NCI-H2107 treated with DMSO at 0.1 percent for 48 hours (cell line): ENCODE results near the gene MCCC2.
"Not testable (repeated sequence)": the region's sequence is repeated elsewhere in the genome, so short reads cannot be mapped to it uniquely, and the experiment has no call there.

Source experiments
- DNase-seq: peaks from one replicate; lab custom pipeline; 2025; ENCODE audit not compliant: unreplicated experiment; lab: John Stamatoyannopoulos, UW

MCCC2 gene

DNA sequence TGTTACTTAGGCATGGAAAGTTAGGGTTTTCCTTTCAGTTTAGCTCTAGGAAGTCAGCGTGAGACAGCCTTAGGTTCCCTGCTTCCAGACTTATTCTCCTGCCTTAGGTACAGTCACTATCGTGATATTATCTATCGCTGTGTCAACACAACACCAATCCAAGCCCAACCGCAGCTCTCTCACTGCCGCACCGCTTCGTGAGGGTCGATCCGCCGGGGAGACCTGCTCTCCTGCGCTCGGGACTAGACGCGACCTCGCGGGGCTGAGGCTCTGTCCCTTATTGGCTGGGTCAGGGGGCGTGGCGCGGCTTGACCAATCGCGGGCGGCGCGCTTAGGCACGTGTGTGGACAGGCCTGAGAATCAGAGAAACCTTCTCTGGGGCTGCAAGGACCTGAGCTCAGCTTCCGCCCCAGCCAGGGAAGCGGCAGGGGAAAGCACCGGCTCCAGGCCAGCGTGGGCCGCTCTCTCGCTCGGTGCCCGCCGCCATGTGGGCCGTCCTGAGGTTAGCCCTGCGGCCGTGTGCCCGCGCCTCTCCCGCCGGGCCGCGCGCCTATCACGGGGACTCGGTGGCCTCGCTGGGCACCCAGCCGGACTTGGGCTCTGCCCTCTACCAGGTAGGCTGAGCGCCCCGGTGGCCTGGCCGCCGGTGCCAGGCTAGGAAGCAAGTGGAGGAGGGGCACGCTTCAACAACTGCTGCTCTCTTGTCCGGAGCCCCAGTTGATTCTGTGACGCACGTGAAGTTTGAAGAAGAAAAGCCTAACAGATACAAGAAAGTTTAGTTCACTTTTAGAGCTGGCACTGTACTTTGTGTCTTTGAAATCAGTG, at the start of gene MCCC2:
Gene MCCC2, plus strand, starts transcription at position 400 of the 825 bp plus-strand sequence. Its CDS starts 86 bp downstream, at position 486.
- peak; percentile 55 for DNase-seq

DNA sequence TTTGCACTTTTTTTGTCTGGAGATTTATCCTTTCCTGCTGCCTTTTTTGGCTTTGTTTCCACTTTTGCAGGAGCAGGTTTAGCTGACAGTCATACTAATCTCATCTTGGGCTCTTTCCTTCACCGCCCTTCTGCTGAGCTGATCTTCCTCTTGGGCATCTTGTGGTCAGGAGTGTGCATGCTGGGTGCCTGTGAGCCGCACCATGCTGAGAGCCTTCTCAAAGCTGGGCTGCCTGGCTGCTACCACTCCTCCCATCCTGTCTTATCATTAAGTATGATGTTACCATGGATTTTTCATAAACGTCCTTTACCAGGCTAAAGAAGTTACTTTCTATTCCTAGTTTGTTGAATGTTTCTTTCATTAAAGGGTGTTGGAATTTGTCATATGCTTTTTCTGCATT, 49.5 kb upstream of the MCCC2 start:
- no peak for DNase-seq

DNA sequence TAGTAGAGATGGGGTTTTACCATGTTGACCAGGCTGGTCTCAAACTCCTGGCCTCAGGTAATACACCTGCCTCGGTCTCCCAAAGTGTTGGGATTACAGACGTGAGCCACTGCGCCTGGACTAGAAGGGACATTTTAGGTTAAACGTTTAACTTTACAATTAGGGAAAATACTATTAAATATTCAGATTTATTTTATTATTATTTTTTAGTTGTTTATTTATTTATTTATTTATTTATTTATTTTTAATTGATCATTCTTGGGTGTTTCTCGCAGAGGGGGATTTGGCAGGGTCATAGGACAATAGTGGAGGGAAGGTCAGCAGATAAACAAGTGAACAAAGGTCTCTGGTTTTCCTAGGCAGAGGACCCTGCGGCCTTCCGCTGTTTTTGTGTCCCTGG, 36.3 kb upstream of the MCCC2 start:
- not testable (repeated sequence) for DNase-seq

DNA sequence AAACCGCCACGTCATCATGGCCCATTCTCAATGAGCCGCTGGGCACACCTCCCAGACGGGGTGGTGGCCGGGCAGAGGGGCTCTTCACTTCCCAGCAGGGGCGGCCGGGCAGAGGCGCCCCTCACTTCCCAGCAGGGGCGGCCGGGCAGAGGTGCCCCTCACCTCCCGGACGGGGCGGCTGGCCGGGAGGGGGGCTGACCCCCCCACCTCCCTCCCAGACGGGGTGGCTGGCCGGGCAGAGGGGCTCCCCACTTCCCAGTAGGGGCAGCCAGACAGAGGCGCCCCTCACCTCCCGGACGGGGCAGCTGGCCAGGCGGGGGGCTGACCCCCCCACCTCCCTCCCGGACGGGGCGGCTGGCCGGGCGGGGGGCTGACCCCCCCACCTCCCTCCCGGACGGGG, 35.6 kb upstream of the MCCC2 start:
- DNase-seq: not testable (repeated sequence)

DNA sequence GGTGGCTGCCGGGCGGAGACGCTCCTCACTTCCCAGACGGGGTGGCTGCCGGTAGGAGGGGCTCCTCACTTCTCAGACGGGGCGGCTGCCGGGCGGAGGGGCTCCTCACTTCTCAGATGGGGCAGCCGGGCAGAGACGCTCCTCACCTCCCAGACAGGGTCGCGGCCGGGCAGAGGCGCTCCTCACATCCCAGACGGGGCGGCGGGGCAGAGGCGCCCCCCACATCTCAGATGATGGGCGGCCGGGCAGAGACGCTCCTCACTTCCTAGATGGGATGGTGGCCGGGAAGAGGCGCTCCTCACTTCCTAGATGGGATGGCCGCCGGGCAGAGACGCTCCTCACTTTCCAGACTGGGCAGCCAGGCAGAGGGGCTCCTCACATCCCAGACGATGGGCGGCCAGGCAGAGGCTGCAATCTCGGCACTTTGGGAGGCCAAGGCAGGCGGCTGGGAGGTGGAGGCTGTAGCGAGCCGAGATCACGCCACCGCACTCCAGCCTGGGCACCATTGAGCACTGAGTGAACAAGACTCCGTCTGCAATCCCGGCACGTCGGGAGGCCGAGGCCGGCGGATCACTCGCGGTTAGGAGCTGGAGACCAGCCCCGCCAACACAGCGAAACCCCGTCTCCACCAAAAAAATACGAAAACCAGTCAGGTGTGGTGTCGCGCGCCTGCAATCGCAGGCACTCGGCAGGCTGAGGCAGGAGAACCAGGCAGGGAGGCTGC, 35.0 kb upstream of the MCCC2 start:
- DNase-seq: not testable (repeated sequence)

DNA sequence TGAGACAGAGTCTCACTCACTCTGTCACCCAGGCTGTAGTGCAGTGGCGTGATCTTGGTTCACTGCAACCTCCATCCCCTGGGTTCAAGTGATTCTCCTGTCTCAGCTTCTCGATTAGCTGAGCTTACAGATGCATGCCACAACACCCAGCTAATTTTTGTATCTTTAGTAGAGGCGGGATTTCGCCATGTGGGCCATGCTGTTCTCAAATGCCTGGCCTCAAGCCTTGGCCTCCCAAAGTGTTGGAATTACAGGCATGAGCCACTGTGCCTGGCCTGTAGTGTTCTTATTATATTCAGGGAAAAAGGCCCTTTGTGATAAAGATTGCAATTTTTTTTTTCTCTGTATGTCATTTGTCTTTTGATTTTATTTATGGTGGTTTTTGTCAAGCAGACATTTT, 24.0 kb upstream of the MCCC2 start:
- no peak for DNase-seq

DNA sequence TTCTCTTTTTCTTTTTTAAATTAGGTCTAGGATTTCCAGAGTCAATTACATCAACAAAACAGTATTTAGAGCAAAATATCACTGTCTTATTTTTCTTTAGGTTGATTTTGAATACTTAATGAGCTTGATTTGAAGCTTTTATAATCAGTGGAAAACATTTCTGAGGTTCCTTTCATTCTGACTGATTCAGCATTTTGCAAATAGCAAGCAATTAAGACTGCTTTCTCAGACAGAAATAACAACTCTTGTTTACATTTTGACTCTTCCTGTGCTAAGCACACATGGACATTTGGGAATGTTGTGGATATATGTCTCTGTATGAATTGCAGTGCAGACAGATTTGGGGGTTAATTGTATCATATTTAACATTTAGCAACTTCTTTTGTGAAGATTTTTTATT, 22.2 kb upstream of the MCCC2 start:
- DNase-seq: no peak

DNA sequence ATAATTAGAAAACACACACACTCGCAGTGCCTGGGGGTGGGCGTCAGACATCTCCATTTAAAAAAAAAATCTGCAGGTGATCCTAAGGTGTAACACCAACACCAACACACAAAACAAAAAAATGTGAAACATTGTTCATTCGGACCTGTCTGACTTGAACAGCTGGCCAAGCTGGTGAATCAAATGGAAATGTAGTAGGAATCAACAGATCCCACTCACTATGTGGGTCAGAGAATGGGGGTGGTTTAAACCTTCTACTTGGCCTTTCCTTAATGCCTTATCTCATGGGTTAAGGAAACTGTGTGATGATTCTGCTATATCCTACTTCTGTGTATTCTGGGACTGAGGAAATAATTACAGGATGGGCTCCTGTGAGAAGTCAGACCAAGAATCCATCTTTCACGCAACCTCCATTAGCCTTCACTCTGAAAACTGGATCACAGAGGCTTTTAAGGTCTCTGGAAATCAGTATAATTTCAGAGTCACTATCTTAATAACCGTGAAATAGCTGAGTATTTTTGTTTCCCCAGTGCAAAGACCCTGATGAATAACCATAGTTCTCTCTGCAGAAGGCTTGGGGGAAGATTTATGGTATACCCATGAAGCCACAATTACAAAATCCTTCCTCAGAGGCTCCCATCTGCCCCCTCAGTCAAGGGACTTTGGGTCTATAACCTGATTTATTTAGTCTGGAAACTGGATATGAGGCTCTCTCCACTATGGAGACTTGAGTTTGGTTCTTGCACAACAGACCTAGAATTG, 17.2 kb upstream of the MCCC2 start:
- no peak for DNase-seq

DNA sequence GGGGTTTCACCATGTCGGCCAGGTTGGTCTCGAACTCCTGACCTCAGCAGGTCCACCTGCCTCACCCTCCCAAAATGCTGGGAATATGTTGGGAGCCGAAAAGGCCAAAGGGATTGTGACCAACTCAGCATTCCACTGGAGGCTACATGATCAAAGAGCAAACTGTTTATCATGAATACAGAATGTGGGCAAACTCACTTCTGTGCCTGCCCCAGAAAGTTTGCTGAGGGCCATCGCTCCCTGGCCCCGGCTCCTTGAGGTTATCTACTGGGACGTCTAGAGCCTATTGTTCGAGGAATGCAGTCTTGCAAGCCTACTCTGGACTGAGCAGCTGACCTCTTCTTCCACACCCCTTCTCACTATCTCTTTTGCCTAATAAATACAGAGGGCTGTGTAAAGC, 15.3 kb upstream of the MCCC2 start:
- DNase-seq: not testable (repeated sequence)

DNA sequence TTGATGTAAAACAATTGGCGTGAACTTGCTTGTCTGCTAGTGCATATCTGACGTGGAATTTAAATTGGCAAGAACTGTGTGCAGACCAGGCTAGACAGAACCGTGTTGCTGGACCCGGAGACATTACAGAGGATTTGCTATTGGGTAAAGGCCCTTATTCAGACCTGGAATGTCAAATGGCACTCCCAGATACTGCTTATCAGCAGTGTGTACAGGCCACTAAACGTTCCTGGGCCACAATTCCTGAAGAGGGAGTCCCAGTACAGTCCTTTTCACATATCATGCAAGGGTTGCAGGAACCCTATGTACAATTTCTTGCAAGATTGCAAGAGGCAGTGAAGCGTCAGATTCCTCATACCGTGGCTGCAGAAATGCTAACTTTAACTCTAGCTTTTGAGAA, 13.5 kb upstream of the MCCC2 start:
- DNase-seq: no peak

DNA sequence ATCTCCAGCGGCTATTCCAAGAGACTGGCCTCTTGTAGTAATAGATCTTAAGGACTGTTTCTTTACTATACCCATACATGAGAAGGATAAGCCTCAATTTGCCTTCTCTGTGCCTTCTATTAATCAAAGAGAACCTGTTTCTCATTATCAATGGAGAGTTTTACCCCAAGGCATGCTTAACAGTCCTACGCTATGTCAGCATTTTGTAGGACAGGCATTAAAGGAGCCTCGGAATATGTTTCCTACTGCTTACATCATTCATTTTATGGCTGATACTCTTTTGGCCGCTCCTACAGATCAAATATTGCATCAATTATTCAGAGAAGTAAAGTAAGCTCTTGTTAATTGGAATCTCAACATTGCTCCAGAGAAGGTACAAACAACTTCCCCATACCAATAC, 11.6 kb upstream of the MCCC2 start:
- DNase-seq: not testable (repeated sequence)

DNA sequence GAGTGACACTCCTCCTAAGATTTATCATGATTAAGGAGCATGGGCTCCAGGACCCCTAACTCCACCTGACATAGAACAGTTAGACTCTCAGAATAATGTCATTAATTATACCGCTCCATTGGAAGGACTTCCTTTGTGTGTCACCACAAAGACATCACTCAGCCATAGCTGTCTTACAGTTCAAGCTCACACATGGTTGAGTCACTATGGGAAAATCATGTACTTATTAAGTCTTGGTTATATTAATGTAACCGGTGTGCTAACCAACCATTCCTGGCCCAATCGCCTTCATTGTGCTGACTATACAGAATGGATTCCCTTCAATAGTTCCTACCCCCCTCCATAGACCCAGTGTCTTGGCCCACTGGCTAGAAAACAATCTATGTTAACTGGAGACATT, 10.9 kb upstream of the MCCC2 start:
- DNase-seq: no peak

DNA sequence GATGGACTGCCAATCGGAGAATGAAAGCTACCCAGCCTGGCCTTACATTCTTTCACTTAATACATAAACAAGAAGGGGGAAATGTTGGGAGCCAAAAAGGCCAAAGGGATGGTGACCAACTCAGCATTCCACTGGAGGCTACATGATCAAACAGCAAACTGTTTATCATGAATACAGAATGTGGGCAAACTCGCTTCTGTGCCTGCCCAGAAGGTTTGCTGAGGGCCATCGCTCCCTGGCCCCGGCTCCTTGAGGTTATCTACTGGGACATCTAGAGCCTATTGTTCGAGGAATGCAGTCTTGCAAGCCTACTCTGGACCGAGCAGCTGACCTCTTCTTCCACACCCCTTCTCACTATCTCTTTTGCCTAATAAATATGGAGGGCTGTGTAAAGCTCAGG, 9.3 kb upstream of the MCCC2 start:
- DNase-seq: not testable (repeated sequence)

DNA sequence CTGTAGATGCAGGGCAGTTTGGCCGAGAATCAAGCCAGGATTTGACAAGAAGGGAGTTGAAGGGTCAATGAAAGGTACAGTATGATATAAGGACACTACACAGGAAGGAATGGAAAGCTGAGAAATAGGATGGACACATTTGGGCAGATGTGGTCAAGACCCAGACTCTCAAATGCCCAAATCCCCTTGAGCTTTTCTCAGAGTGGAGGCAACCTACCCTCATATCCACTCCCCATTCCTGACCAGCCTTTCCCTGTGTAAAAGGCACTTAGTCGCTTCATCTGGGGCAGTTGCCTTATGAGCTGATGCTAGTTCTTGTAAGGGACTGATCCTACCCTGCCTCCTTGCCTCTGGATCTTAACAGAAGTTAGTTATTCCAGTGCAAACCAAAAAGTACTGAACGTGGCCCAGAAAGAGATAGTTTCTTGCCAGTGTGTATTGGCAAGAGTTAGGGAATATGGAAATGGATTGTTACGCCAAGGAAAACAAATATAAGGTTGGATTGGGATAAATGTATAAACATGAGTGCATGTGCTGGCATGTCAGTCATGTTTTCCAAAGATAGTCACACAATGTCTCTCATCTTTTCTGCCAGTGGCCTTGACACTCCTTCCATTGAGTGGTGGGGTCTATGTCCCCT, 4.1 kb upstream of the MCCC2 start:
- DNase-seq: no peak

DNA sequence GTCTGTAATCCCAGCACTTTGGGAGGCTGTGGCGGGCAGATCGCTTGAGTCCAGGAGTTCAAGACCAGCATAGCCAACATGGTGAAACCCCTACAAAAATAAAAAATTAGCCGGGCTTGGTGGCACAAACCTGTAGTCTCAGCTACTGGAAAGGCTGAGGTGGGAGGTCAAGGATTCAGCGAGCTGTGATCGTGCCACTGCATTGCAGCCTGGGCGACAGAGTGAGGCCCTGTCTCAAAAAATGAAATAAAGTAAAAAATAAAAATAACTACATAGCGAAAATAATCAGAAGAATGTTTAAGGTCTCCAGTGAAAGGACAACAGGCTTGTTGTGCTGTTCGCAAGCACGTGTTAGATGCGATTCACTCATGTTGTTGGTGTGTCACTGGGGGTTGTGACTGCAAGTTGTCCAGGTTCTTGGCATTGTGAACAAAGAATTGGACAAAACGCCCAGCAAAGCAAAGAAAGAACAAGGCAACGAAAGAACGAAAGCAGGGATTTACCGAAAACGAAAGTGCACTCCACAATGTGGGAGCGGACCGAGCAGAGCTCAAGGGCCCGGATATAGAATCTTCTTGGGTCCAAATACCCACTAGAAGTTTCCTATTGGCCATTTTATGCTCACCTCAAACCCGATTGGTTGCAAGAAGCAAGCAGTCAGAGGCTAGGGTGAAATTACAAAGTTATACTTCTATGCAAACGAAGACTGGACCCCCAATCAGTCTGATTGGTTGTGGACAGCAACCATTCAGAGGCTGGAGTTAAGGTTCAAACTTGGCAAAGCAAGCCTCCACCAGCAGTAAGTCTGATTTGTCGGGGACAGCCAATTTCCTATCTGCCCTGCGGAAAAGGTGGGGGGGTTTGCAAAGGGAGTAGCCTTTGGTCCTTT, 844 bp upstream of the MCCC2 start:
- DNase-seq: no peak

DNA sequence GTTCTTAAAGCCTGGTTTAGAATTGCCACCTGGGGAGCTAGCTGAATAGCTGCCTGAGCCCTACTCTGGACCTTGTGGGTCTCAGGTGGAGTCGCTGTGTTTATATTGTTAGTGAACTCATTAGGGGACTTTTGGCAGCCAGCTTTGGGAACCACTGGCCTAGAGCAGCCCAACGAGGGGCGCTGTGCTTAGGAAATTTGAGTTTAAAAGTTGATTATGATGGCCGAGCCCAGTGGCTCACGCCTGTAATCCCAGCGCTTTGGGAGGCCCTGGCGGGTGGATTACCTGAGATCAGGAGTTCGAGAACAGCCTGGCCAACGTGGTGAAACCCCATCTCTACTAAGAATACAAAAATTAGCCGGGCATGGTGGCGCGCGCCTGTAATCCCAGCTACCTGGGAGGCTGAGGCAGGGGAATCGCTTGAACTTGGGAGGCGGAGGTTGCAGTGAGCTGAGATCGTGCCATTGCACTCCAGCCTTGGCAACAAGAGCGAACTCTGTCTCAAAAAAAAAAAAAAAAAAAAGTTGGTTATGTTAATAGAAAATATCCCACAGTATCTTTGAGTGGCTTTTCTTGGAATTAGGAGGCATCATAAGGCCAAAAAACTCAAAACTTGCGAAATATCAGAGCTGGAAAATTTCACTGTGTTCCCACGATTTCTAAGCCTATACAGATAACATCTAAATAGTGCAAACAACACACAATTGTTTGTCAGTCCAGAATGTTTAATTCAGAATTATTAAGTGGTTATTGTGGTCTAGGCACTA, 809 bp downstream of the MCCC2 start:
- no peak for DNase-seq

DNA sequence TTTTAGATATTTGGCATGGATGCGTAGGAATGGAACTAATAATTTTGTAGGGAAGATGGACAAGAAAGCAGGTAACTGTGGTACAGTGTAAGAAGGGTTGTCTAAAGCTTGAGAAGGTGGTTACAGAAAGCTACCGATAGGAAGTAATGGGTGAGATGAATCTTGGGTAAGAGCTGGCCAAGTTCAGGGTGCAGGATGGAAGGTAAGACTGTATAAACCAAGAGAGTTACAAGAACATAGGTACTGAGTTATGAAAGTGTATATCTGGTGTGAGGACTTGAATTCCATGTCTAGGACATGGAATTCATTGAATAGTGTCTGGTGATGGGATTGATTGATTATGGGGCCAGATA, 1.4 kb downstream of the MCCC2 start:
- DNase-seq: no peak

DNA sequence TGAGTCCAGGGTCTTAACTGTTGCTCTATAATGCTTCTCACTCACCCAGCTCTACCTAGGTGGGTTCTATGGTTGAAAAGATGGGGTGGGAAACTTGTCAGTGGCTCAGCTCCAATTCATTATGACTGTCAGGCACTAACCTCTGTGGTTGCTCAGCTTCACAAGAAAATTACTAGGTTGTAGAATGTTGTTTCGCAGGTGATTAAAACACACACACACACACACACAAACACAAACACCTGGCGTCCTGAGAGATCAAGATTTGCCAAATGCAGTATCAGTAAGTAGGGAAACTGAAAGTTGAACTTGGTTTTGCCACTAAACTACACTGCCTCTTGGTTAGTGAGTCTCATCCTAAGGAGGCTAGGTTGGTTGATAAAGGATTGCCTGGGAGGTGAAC, 2.8 kb downstream of the MCCC2 start:
- no peak for DNase-seq

DNA sequence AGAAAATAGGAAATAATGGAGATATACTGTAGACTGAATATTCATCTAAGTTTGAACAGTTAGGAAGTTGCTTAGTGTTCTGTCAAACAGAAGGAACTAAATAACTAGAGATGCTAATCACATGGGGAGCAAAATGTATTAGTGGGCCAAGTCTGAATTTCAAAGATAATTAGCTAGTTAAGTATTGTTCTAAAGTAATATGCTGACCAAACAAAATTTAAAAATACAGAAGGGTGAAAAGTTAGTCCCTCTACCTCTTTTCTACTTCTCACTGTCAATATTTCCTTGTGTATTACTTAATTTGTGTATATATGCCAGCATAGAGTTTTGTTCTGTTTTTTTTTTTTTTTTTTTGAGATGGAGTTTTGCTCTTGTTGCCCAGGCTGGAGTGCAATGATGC, 4.0 kb downstream of the MCCC2 start:
- DNase-seq: no peak

DNA sequence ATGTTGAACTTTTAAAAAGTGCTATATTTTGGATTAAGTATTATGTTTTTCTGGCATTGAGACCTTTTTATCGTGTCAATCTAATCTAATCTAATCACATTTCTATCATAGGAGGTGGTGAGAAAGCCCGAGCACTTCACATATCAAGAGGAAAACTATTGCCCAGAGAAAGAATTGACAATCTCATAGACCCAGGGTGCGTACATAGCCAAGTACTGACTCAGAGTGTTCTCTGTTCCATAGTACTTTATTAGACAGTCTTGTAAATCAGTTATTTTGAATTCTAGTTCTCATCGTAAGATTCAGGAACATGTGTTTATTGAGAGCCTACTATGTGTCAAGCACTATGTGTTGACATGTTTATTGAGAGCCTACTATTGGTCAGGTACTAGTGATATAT, 9.0 kb downstream of the MCCC2 start:
- DNase-seq: no peak
